DND-41 (cell line): Measurements from ENCODE around the gene PCDH11X.
"Not testable (repeated sequence)": the region's sequence is repeated elsewhere in the genome, so short reads cannot be mapped to it uniquely, and the experiment has no call there.

Source experiments
- CTCF ChIP-seq: IDR thresholded peaks from 2 replicates; pipeline ENCODE4 v1.5.1; 2012; ENCODE audit warnings: borderline replicate concordance, low read length, moderate library complexity, mild to moderate bottlenecking; ENCODE audit not compliant: poor library complexity, severe bottlenecking; ENCODE audit errors: extremely low read depth
- EZH2 ChIP-seq: IDR thresholded peaks from 3 replicates; pipeline ENCODE4 v1.6.1; 2012; ENCODE audit warnings: borderline replicate concordance, low read depth, mild to moderate bottlenecking, moderate library complexity, low read length, inconsistent platforms; ENCODE audit not compliant: severe bottlenecking

DNA sequence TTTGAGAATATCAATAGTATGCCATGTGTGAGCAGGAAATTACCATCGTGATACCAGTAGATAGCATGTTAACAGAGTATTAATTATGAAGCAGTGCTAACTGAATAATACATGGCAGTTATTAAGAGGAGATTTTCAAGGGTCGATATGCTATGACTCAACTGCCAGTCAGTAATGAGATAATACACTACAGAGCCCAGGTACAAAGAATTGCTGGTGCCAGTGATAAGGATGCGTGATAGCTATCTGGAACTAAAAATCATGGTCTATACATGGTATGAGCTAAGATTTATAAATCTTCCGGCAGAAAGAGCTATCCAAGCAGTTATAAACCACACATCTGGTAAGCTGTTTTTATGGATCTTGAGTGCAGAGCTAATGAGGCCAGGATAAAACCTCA is 31.7 kb upstream of the PCDH11X start:
- not testable (repeated sequence) for TF ChIP-seq CTCF, EZH2
